HCT116 (cell line): ENCODE measurements around the gene PRKAR2A. TPM values are rescaled to one million over a fixed set of nuclear protein-coding genes. Genes with fewer than 3 reads are reported as not detected.
"Not testable (repeated sequence)": the region's sequence is repeated elsewhere in the genome, so short reads cannot be mapped to it uniquely, and the experiment has no call there.

ENCODE experiments used
- ATAC-seq: fragments of 200-7000 bp; cut with Tn5 transposase; 2 replicates; pipeline ENCODE4 v1.9.1; 2020; ENCODE audit warnings: mild to moderate bottlenecking, moderate library complexity
- BruUV-seq: library from RNA; stranded (reverse); fragments of 400-500 nt; replicated peaks from 2 replicates; lab custom pipeline; 2021; lab: Mats Ljungman, UMichigan
- CTCF ChIA-PET: fragments of 300-600 bp; sonication (Branson Sonifier 250); formaldehyde crosslinking; loops from one replicate; lab custom pipeline; 2021; ENCODE audit warnings: antibody characterized with exemption; lab: Charles Lee
- POLR2A ChIA-PET: fragments of 300-600, 350-600 bp; sonication (Branson Sonifier 250); formaldehyde crosslinking; loops from one replicate; lab custom pipeline; 2021; ENCODE audit warnings: antibody characterized with exemption; lab: Charles Lee
- RAD21 ChIA-PET, 2 experiments: fragments of 300-600 bp; sonication (Branson Sonifier 250); formaldehyde crosslinking; loops; one replicate each; lab custom pipeline; 2023; ENCODE audit warnings: low total read pairs in 2 of 2; ENCODE audit not compliant: uncharacterized antibody in 2 of 2, unreplicated experiment in 2 of 2, low non-redundant PET in 1 of 2; lab: Charles Lee
- DNase-seq: peaks from one replicate; pipeline ENCODE4 v3.0.0-alpha.2; 2010; ENCODE audit warnings: low read depth, low spot score
- H2AFZ ChIP-seq: fragments of 200-600 bp; shearing (Covaris generic), sonication (generic); 2 replicates; pipeline ENCODE4 v1.6.1; 2017; ENCODE audit warnings: low read depth, mixed run types, mixed read lengths, antibody characterized with exemption, low read length; ENCODE audit not compliant: poor library complexity, severe bottlenecking
- H3K27ac ChIP-seq: 2 replicates; pipeline ENCODE4 v1.5.1; 2012; ENCODE audit warnings: low read depth, low read length
- H3K27me3 ChIP-seq: fragments of 200-600 bp; sonication (generic); 2 replicates; pipeline ENCODE4 v1.6.1; 2016; ENCODE audit warnings: mixed run types, low read length, mixed read lengths; ENCODE audit not compliant: insufficient read depth
- H3K36me3 ChIP-seq, 2 experiments: fragments of 200-500 bp in 1 of 2; fragments of 200-600 bp in 1 of 2; sonication (Bioruptor generic) in 1 of 2; sonication (generic) in 1 of 2; 2 replicates each; pipeline versions ENCODE4 v1.5.1 to v1.6.1; 2014 to 2016; ENCODE audit warnings: low read length in 2 of 2, inconsistent platforms in 1 of 2, mixed read lengths in 1 of 2, mixed run types in 1 of 2; ENCODE audit not compliant: insufficient read depth in 2 of 2, control insufficient read depth in 1 of 2
- H3K4me1 ChIP-seq, 2 experiments: fragments of 200-600 bp in 1 of 2; sonication (generic) in 1 of 2; 2 replicates each; pipeline versions ENCODE4 v1.5.1 to v1.6.1; 2012 to 2017; ENCODE audit warnings: low read length in 2 of 2, inconsistent platforms in 1 of 2, mild to moderate bottlenecking in 1 of 2, mixed read lengths in 1 of 2, mixed run types in 1 of 2, moderate library complexity in 1 of 2; ENCODE audit not compliant: insufficient read depth in 2 of 2, control insufficient read depth in 1 of 2
- H3K4me2 ChIP-seq: fragments of 200-600 bp; sonication (generic); 2 replicates; pipeline ENCODE4 v1.6.1; 2017; ENCODE audit warnings: mixed run types, low read length, mixed read lengths
- H3K4me3 ChIP-seq, 2 experiments: fragments of 200-600 bp in 1 of 2; sonication (generic) in 1 of 2; replicated peaks in 1 of 2; 2 replicates each; pipeline ENCODE4 v1.5.1; 2011 to 2016; ENCODE audit warnings: low read length in 2 of 2, control low read depth in 1 of 2, low read depth in 1 of 2, mild to moderate bottlenecking in 1 of 2, mixed read lengths in 1 of 2, mixed run types in 1 of 2
- H3K79me2 ChIP-seq: fragments of 200-600 bp; sonication (generic); 2 replicates; pipeline ENCODE4 v1.6.1; 2017; ENCODE audit warnings: mild to moderate bottlenecking, mixed run types, low read length, moderate library complexity, mixed read lengths; ENCODE audit not compliant: insufficient read depth
- H3K9ac ChIP-seq: fragments of 200-600 bp; sonication (generic); 2 replicates; pipeline ENCODE4 v1.6.1; 2016; ENCODE audit warnings: low read length, mixed read lengths
- H3K9me2 ChIP-seq: fragments of 200-600 bp; sonication (generic), shearing (Covaris generic); 2 replicates; pipeline ENCODE4 v1.6.1; 2017; ENCODE audit warnings: mixed run types, mild to moderate bottlenecking, moderate library complexity; ENCODE audit not compliant: insufficient read depth
- H3K9me3 ChIP-seq, 2 experiments: fragments of 200-500 bp in 1 of 2; fragments of 200-600 bp in 1 of 2; sonication (Bioruptor generic) in 1 of 2; sonication (generic) in 1 of 2; 2 replicates each; pipeline ENCODE4 v1.6.1; 2014 to 2017; ENCODE audit warnings: low read length in 2 of 2, mixed read lengths in 2 of 2, inconsistent platforms in 1 of 2, low read depth in 1 of 2, mild to moderate bottlenecking in 1 of 2, mixed run types in 1 of 2, moderate library complexity in 1 of 2; ENCODE audit not compliant: control insufficient read depth in 1 of 2, insufficient read depth in 1 of 2
- H4K20me1 ChIP-seq: fragments of 200-600 bp; sonication (generic), shearing (Covaris generic); 2 replicates; pipeline ENCODE4 v1.6.1; 2017; ENCODE audit warnings: mixed run types, mild to moderate bottlenecking, moderate library complexity; ENCODE audit not compliant: insufficient read depth
- CEBPB ChIP-seq: IDR thresholded peaks from 2 replicates; pipeline ENCODE4 v1.6.1; 2012; ENCODE audit warnings: low read depth
- EZH2 ChIP-seq: fragments of 200-600 bp; sonication (generic); IDR thresholded peaks from 2 replicates; pipeline ENCODE4 v1.6.1; 2017; ENCODE audit warnings: antibody characterized with exemption, mixed run types
- EZH2phosphoT487 ChIP-seq: fragments of 200-600 bp; IDR thresholded peaks from 2 replicates; pipeline ENCODE4 v1.6.1; 2018; ENCODE audit warnings: antibody characterized with exemption, borderline replicate concordance
- POLR2A ChIP-seq: IDR thresholded peaks from 2 replicates; pipeline ENCODE4 v1.7.0; 2011; ENCODE audit warnings: borderline replicate concordance; ENCODE audit not compliant: insufficient read depth, insufficient read length; ENCODE audit errors: extremely low read depth
- intact Hi-C: fragments of 100-400 bp; cut with micrococcal nuclease; formaldehyde crosslinking; loops from 2 replicates; pipeline ENCODE4 v1.10.0; 2022
- total RNA-seq: library from RNA; stranded (reverse); gene quantifications from one replicate; pipeline ENCODE4 v1.2.1, GENCODE V29; 2021; ENCODE audit not compliant: unreplicated experiment
- TF ChIP-seq, protein P1 (sequence below): IDR thresholded peaks from 2 replicates; pipeline ENCODE4 v1.6.1; 2012
- TF ChIP-seq, protein P2 (sequence below): IDR thresholded peaks from 2 replicates; pipeline ENCODE4 v1.6.1; 2011; ENCODE audit warnings: mild to moderate bottlenecking, low read length, moderate library complexity; ENCODE audit not compliant: insufficient replicate concordance; ENCODE audit errors: extremely low read depth
- TF ChIP-seq, protein P3 (sequence below): IDR thresholded peaks from 2 replicates; pipeline ENCODE4 v1.6.1; 2012; ENCODE audit warnings: low read depth

Gene PRKAR2A
- total RNA-seq, 1 experiment from 2014 or later: 63.3 TPM

DNA sequence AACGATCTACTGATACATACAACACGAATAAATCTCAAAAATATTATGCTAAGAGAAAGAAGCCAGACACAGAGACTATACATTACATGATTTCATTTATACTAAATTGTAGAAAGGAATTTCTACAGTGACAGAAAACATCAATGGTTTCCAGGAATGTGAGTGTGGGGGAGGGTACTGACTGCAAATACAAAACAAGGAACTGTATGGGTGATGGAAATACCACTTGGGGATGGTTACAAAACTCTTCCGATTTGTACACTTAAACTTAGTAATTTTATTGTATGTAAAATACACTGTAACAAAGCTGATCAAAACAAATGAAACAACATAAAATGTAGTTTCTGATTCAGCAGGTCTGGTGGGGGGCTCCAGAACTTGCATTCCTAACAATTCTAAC, 84.9 kb downstream of the PRKAR2A start:
- no peak for ATAC-seq
- no TSS peak for BruUV-seq
- no peak overlapping the region for H3K9ac ChIP-seq
- no peak overlapping the region for H3K4me3 ChIP-seq
- no peaks in the 10 kb centered on the region for H3K4me1 ChIP-seq
- H2AFZ ChIP-seq: no peak overlapping the region
- ChIA-PET POLR2A (no interaction called here), RAD21 (no interaction called here), CTCF (no interaction called here)
- H3K79me2 ChIP-seq: no peaks in the 10 kb centered on the region
- intact Hi-C loops: no loop called here
- no peak overlapping the region for H3K27ac ChIP-seq
- no peak for DNase-seq
- no peaks in the 10 kb centered on the region for H3K9me2 ChIP-seq
- H3K36me3 ChIP-seq: peaks cover 8 to 13% of the 10 kb centered on the region in 2 experiments
- H4K20me1 ChIP-seq: no peaks in the 10 kb centered on the region
- H3K4me2 ChIP-seq: no peak overlapping the region
- no peaks in the 10 kb centered on the region for H3K9me3 ChIP-seq
- TF ChIP-seq EZH2phosphoT487: no peak
- TF ChIP-seq, protein P1, sequence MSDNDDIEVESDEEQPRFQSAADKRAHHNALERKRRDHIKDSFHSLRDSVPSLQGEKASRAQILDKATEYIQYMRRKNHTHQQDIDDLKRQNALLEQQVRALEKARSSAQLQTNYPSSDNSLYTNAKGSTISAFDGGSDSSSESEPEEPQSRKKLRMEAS: no peak
- TF ChIP-seq POLR2A: no peak
- TF ChIP-seq, protein P2, sequence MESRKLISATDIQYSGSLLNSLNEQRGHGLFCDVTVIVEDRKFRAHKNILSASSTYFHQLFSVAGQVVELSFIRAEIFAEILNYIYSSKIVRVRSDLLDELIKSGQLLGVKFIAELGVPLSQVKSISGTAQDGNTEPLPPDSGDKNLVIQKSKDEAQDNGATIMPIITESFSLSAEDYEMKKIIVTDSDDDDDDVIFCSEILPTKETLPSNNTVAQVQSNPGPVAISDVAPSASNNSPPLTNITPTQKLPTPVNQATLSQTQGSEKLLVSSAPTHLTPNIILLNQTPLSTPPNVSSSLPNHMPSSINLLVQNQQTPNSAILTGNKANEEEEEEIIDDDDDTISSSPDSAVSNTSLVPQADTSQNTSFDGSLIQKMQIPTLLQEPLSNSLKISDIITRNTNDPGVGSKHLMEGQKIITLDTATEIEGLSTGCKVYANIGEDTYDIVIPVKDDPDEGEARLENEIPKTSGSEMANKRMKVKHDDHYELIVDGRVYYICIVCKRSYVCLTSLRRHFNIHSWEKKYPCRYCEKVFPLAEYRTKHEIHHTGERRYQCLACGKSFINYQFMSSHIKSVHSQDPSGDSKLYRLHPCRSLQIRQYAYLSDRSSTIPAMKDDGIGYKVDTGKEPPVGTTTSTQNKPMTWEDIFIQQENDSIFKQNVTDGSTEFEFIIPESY: no peak
- no peak for TF ChIP-seq EZH2
- TF ChIP-seq, protein P3, sequence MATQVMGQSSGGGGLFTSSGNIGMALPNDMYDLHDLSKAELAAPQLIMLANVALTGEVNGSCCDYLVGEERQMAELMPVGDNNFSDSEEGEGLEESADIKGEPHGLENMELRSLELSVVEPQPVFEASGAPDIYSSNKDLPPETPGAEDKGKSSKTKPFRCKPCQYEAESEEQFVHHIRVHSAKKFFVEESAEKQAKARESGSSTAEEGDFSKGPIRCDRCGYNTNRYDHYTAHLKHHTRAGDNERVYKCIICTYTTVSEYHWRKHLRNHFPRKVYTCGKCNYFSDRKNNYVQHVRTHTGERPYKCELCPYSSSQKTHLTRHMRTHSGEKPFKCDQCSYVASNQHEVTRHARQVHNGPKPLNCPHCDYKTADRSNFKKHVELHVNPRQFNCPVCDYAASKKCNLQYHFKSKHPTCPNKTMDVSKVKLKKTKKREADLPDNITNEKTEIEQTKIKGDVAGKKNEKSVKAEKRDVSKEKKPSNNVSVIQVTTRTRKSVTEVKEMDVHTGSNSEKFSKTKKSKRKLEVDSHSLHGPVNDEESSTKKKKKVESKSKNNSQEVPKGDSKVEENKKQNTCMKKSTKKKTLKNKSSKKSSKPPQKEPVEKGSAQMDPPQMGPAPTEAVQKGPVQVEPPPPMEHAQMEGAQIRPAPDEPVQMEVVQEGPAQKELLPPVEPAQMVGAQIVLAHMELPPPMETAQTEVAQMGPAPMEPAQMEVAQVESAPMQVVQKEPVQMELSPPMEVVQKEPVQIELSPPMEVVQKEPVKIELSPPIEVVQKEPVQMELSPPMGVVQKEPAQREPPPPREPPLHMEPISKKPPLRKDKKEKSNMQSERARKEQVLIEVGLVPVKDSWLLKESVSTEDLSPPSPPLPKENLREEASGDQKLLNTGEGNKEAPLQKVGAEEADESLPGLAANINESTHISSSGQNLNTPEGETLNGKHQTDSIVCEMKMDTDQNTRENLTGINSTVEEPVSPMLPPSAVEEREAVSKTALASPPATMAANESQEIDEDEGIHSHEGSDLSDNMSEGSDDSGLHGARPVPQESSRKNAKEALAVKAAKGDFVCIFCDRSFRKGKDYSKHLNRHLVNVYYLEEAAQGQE: no peak
- TF ChIP-seq CEBPB: no peak
- TF ChIP-seq, all 23 proteins: peak for 0
- no peaks in the 10 kb centered on the region for H3K27me3 ChIP-seq

DNA sequence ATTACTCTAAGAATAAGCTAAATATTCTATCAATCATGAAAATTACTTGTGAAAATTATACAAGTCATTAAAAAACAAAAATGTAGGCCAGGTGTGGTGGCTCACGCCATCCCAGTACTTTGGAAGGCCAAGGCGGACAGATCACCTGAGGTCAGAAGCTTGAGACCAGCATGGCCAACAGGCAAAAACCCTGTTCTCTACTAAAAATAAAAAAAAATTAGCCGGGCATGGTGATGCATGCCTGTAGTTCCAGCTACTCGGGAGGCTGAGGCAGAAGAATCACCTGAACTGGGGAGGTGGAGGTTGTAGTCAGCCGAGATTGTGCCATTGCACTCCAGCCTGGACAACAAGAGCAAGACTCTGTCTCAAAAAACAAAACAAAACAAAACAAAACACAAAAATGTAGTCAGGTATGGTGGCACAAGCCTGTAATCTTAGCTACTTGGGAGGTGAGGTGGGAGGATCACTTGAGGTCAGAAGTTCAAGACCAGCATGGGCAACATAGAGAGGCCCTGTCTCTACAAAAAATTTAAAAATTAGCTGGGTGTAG, 87.6 kb downstream of the PRKAR2A start:
- BruUV-seq, POLR2A ChIA-PET: not testable (repeated sequence)
- RAD21 ChIA-PET: interaction anchor here in 1 of 2 experiments (0.7 kb wide), 1 partner anchor 20 kb away, joined by 4 read pairs; no protein-coding TSS in a partner anchor

More for the DNA sequence above, 87.6 kb downstream of the PRKAR2A start:
- H3K4me3 ChIP-seq, H3K27ac ChIP-seq, H4K20me1 ChIP-seq, H3K79me2 ChIP-seq, H3K9me2 ChIP-seq, H3K4me1 ChIP-seq, DNase-seq, H3K9me3 ChIP-seq, ATAC-seq, H3K27me3 ChIP-seq, intact Hi-C loops, H3K9ac ChIP-seq, H3K4me2 ChIP-seq, H2AFZ ChIP-seq: not testable (repeated sequence)
- CTCF ChIA-PET: interaction anchor here (1.1 kb wide), 1 partner anchor 20 kb away, joined by 7 read pairs; no protein-coding TSS in a partner anchor
- H3K36me3 ChIP-seq: peaks cover 10 to 12% of the 10 kb centered on the region in 2 experiments
